HepG2 (cell line): ENCODE data around the gene RSL1D1. TPM values are rescaled to one million over a fixed set of nuclear protein-coding genes. Genes with fewer than 3 reads are reported as not detected.
A peak's percentile ranks its signal among the peaks of the same experiment; 100 is the strongest.

ENCODE experiments used
- ATAC-seq: fragments of 200-7000 bp; cut with Tn5 transposase; 3 replicates; pipeline ENCODE4 v1.9.1; 2020; ENCODE audit warnings: mild to moderate bottlenecking, moderate library complexity
- BruUV-seq: library from RNA; stranded (reverse); fragments of 400-500 nt; replicated peaks from 2 replicates; lab custom pipeline; 2021; lab: Mats Ljungman, UMichigan
- CTCF ChIA-PET: fragments of 300-600 bp; formaldehyde crosslinking; extraction: SDS; loops from one replicate; lab custom pipeline; 2021; ENCODE audit warnings: low total read pairs, inconsistent platforms, low intra/inter-chr PET ratio; lab: Yijun Ruan, JAX
- POLR2A ChIA-PET: fragments of 350-600 bp; sonication (Branson Sonifier 250); formaldehyde crosslinking; loops from one replicate; lab custom pipeline; 2020; ENCODE audit warnings: antibody characterized with exemption, inconsistent platforms; lab: Yijun Ruan, JAX
- DNase-seq: peaks from one replicate; pipeline ENCODE4 v3.0.0-alpha.2; 2015; ENCODE audit warnings: low spot score
- FAIRE-seq: peaks from 3 replicates; lab custom pipeline; 2011; peaks lifted over from hg19 to GRCh38; lab: Jason Lieb, UNC
- H2AFZ ChIP-seq: one replicate; pipeline ENCODE4 v1.6.1; 2011; ENCODE audit warnings: low read length, inconsistent platforms
- H3K27ac ChIP-seq: fragments of 300-600 bp; 3 replicates; pipeline ENCODE4 v1.8.0; 2011; ENCODE audit warnings: mixed run types, mild to moderate bottlenecking, mixed read lengths, low read length, inconsistent platforms; ENCODE audit not compliant: insufficient read depth; ENCODE audit errors: extremely low read length
- H3K27me3 ChIP-seq, 2 experiments: fragments of 200-600 bp in 1 of 2; 2 replicates in 1 of 2; 3 replicates in 1 of 2; pipeline versions ENCODE4 v1.6.0 to v1.8.0; 2011; ENCODE audit warnings: low read length in 2 of 2, mild to moderate bottlenecking in 2 of 2, moderate library complexity in 2 of 2, inconsistent platforms in 1 of 2; ENCODE audit not compliant: insufficient read depth in 2 of 2, control insufficient read depth in 1 of 2
- H3K36me3 ChIP-seq, 2 experiments: fragments of 200-600 bp in 1 of 2; replicated peaks in 1 of 2; 2 replicates in 1 of 2; 3 replicates in 1 of 2; pipeline versions ENCODE4 v1.5.1 to v1.8.0; 2011; ENCODE audit warnings: low read length in 2 of 2, inconsistent platforms in 1 of 2; ENCODE audit not compliant: insufficient read depth in 2 of 2, control insufficient read depth in 1 of 2
- H3K4me1 ChIP-seq: 2 replicates; pipeline ENCODE4 v1.5.1; 2012; ENCODE audit warnings: low read length, inconsistent platforms; ENCODE audit not compliant: insufficient read depth
- H3K4me2 ChIP-seq: 2 replicates; pipeline ENCODE4 v1.6.0; 2011; ENCODE audit warnings: low read depth, low read length, inconsistent platforms
- H3K4me3 ChIP-seq, 3 experiments: fragments of 200-600 bp in 1 of 3; sonication (generic), shearing (Covaris generic) in 1 of 3; replicated peaks in 1 of 3; 2 replicates each; pipeline ENCODE4 v1.5.1; 2011 to 2016; ENCODE audit warnings: low read length in 3 of 3, inconsistent platforms in 2 of 3, low read depth in 2 of 3, mild to moderate bottlenecking in 2 of 3, control low read depth in 1 of 3, mixed read lengths in 1 of 3; ENCODE audit not compliant: insufficient read depth in 1 of 3
- H3K79me2 ChIP-seq: one replicate; pipeline ENCODE4 v1.6.1; 2011; ENCODE audit warnings: low read length, inconsistent platforms; ENCODE audit not compliant: insufficient read depth
- H3K9ac ChIP-seq: 2 replicates; pipeline ENCODE4 v1.6.0; 2011; ENCODE audit warnings: mild to moderate bottlenecking, low read depth, low read length, inconsistent platforms; ENCODE audit not compliant: insufficient read depth
- H3K9me3 ChIP-seq: 2 replicates; pipeline ENCODE4 v1.5.1; 2012; ENCODE audit warnings: mild to moderate bottlenecking, low read length
- H4K20me1 ChIP-seq: 2 replicates; pipeline ENCODE4 v1.6.0; 2011; ENCODE audit warnings: inconsistent platforms, mild to moderate bottlenecking, low read length, moderate library complexity; ENCODE audit not compliant: insufficient read depth
- AHR ChIP-seq: IDR thresholded peaks from 2 replicates; pipeline ENCODE4 v1.6.1; 2018; ENCODE audit warnings: missing genetic modification reagents, missing compliant biosample characterization
- BCLAF1 ChIP-seq: fragments of 450-650 bp; IDR thresholded peaks from 2 replicates; pipeline ENCODE4 v1.6.1; 2017; ENCODE audit warnings: mild to moderate bottlenecking
- BRF2 ChIP-seq: sonication (generic); formaldehyde crosslinking; IDR thresholded peaks from 2 replicates; pipeline ENCODE4 v1.8.1; 2022; ENCODE audit warnings: mild to moderate bottlenecking, missing genetic modification reagents
- CSRNP1 ChIP-seq: sonication (generic); formaldehyde crosslinking; IDR thresholded peaks from 2 replicates; pipeline ENCODE4 v1.8.1; 2023; ENCODE audit warnings: mild to moderate bottlenecking, missing genetic modification reagents
- HINFP ChIP-seq: sonication (generic); formaldehyde crosslinking; IDR thresholded peaks from 2 replicates; pipeline ENCODE4 v1.4.0; 2020; ENCODE audit warnings: low read depth, mild to moderate bottlenecking, missing genetic modification reagents
- KDM4B ChIP-seq: sonication (generic); formaldehyde crosslinking; IDR thresholded peaks from 2 replicates; pipeline ENCODE4 v1.4.0; 2020; ENCODE audit warnings: missing genetic modification reagents
- LCORL ChIP-seq, 2 experiments: fragments of 450-650 bp in 1 of 2; sonication (generic) in 1 of 2; formaldehyde crosslinking in 1 of 2; IDR thresholded peaks; 2 replicates each; pipeline versions ENCODE4 v1.5.0 to v1.6.1; 2017 to 2020; ENCODE audit warnings: antibody characterized with exemption in 1 of 2, missing genetic modification reagents in 1 of 2
- MBNL3 ChIP-seq: fragments of 250-450 bp; sonication (Bioruptor Pico); conservative IDR thresholded peaks from 2 replicates; pipeline ENCODE4 v1.8.0; 2022; ENCODE audit warnings: mild to moderate bottlenecking, inconsistent platforms
- NFE2L2 ChIP-seq: fragments of 150-350 bp; IDR thresholded peaks from 2 replicates; pipeline ENCODE4 v1.6.1; 2014; ENCODE audit warnings: low read length
- PBX3 ChIP-seq: sonication (generic); formaldehyde crosslinking; IDR thresholded peaks from 2 replicates; pipeline ENCODE4 v1.8.1; 2023; ENCODE audit warnings: missing genetic modification reagents, inconsistent platforms, borderline replicate concordance
- POLR2AphosphoS5 ChIP-seq: IDR thresholded peaks from 2 replicates; pipeline ENCODE4 v1.6.1; 2012; ENCODE audit warnings: low read depth, low read length
- RBM22 ChIP-seq: fragments of 200-400 bp; formaldehyde crosslinking; optimal IDR thresholded peaks from 2 replicates; pipeline ENCODE3; 2017; ENCODE audit warnings: mild to moderate bottlenecking, low read length, moderate library complexity
- SAP130 ChIP-seq: IDR thresholded peaks from 2 replicates; pipeline ENCODE4 v1.6.1; 2016; ENCODE audit warnings: low read depth
- SMAD1 ChIP-seq: sonication (generic); formaldehyde crosslinking; IDR thresholded peaks from 2 replicates; pipeline ENCODE4 v1.4.0; 2020; ENCODE audit warnings: missing genetic modification reagents, low read depth, mild to moderate bottlenecking, borderline replicate concordance
- ZMAT3 ChIP-seq: sonication (generic); formaldehyde crosslinking; conservative IDR thresholded peaks from 2 replicates; pipeline ENCODE4 v1.7.0; 2021; ENCODE audit warnings: missing genetic modification reagents
- ZNF224 ChIP-seq: sonication (generic); formaldehyde crosslinking; IDR thresholded peaks from 2 replicates; pipeline ENCODE4 v1.5.0; 2020; ENCODE audit warnings: mild to moderate bottlenecking, missing genetic modification reagents
- ZNF644 ChIP-seq: IDR thresholded peaks from 2 replicates; pipeline ENCODE4 v1.6.1; 2016; ENCODE audit warnings: low read depth
- ZNF720 ChIP-seq: sonication (generic); formaldehyde crosslinking; IDR thresholded peaks from 2 replicates; pipeline ENCODE4 v1.4.0; 2020; ENCODE audit warnings: missing genetic modification reagents
- ZNF768 ChIP-seq: sonication (generic); formaldehyde crosslinking; IDR thresholded peaks from 2 replicates; pipeline ENCODE4 v1.4.0; 2020; ENCODE audit warnings: missing genetic modification reagents
- WGBS: methylation state at CpG from one replicate; pipeline ENCODE4 v1.1.6; 2017; ENCODE audit warnings: low lambda C conversion rate; 5-methylcytosine and 5-hydroxymethylcytosine counted together
- in situ Hi-C: cut with HindIII; loops from 2 replicates; pipeline ENCODE4 v1.10.0; 2017; ENCODE audit warnings: low pct_unique_long_range_greater_than_20kb; ENCODE audit not compliant: extremely low pct_ligation_motif_present
- intact Hi-C: fragments of 100-400 bp; cut with micrococcal nuclease; formaldehyde crosslinking; loops from one replicate; pipeline ENCODE4 v1.10.0; 2022; ENCODE audit not compliant: unreplicated experiment
- polyA plus RNA-seq, 8 experiments: library from polyadenylated mRNA; depleted of rRNA in 3 of 8; stranded (reverse) in 7 of 8; unstranded in 1 of 8; fragments of >200 nt; fragmentation: Illumina TruSeq in 4 of 8; extraction: Trizol in 4 of 8; gene quantifications; 2 replicates each; pipeline versions ENCODE4 v1.2.1 to v1.2.3, GENCODE V29; 2011 to 2016; ENCODE audit warnings: low read depth in 4 of 8, missing spikeins in 1 of 8, mixed read lengths in 1 of 8; ENCODE audit not compliant: insufficient read depth in 1 of 8
- total RNA-seq, 5 experiments: library from RNA; depleted of rRNA; stranded (reverse); fragments of >200 nt; fragmentation: Illumina TruSeq; extraction: Trizol; gene quantifications; 2 replicates each; pipeline ENCODE4 v1.2.3, GENCODE V29; 2016; ENCODE audit warnings: low read depth in 1 of 5

RSL1D1 gene
- total and polyA plus RNA-seq, 2 of the 13 experiments (the other 11 are each of a cell fraction or from before 2014, with no cell fraction given) = 187 to 343 TPM

- intact Hi-C loops (no loop called here), in situ Hi-C loops (no loop called here)
- H3K4me1 ChIP-seq = no peaks in the 10 kb centered on the region
- no peak overlapping the region for H3K9ac ChIP-seq
- FAIRE-seq = no peak
- no peaks in the 10 kb centered on the region for H4K20me1 ChIP-seq
- ATAC-seq = no peak
- no TSS peak for BruUV-seq
- no peak overlapping the region for H3K4me2 ChIP-seq
- H3K9me3 ChIP-seq = no peaks in the 10 kb centered on the region
- DNase-seq = no peak
- H3K36me3 ChIP-seq = peaks cover 32 to 86% of the 10 kb centered on the region in 2 experiments
- no peak overlapping the region for H3K27ac ChIP-seq
- H3K4me3 ChIP-seq = no peak overlapping the region
- no peak overlapping the region for H2AFZ ChIP-seq
- WGBS = 96% methylated on average over 5 of the region's 5 CpGs
- H3K79me2 ChIP-seq = peaks cover 3% of the 10 kb centered on the region
- H3K27me3 ChIP-seq = no peaks in the 10 kb centered on the region
- POLR2A ChIA-PET = no interaction called here
- CTCF ChIA-PET = no interaction called here
- peak; percentile 25; the same call in 1 of the 2 replicates for TF ChIP-seq POLR2AphosphoS5
- TF ChIP-seq HINFP (CRISPR knock-in tag) = no peak
- TF ChIP-seq AHR (CRISPR knock-in tag) = no peak
- no peak for TF ChIP-seq LCORL (IDR thresholded peaks at IDR 0.05)
- TF ChIP-seq LCORL (CRISPR knock-in tag; IDR thresholded peaks at IDR 0.05) = no peak
- peak; percentile 61 for TF ChIP-seq RBM22
- no peak for TF ChIP-seq ZMAT3 (CRISPR knock-in tag)
- no peak for TF ChIP-seq ZNF644
- TF ChIP-seq SMAD1 (CRISPR knock-in tag) = no peak
- no peak for TF ChIP-seq ZNF768 (CRISPR knock-in tag)
- TF ChIP-seq PBX3 (CRISPR knock-in tag) = no peak
- TF ChIP-seq BCLAF1 = no peak
- no peak for TF ChIP-seq SAP130 (CRISPR knock-in tag)
- TF ChIP-seq ZNF224 = no peak
- no peak for TF ChIP-seq BRF2 (CRISPR knock-in tag)
- TF ChIP-seq MBNL3 (CRISPR knock-in tag) = no peak
- no peak for TF ChIP-seq KDM4B
- TF ChIP-seq NFE2L2 = no peak
- TF ChIP-seq CSRNP1 (CRISPR knock-in tag) = no peak
- no peak for TF ChIP-seq ZNF720
Measured at GRCh38 chr16:11877374-11877773, 26.0 kb upstream of the RSL1D1 start.
